Neural cell (in vitro differentiated cells): Measurements from ENCODE around the gene RAG2. TPM values are rescaled to one million over a fixed set of nuclear protein-coding genes. Genes with fewer than 3 reads are reported as not detected.

Source experiments
- H2AFZ ChIP-seq: fragments of 200-600, 300-800 bp; sonication (generic), shearing (Covaris generic); 2 replicates; pipeline ENCODE4 v1.6.0; 2014; ENCODE audit warnings: low read depth, mild to moderate bottlenecking, antibody characterized with exemption, low read length, moderate library complexity
- H3F3A ChIP-seq: fragments of 200-600 bp; shearing (Covaris generic); 2 replicates; pipeline ENCODE4 v1.6.1; 2016; ENCODE audit warnings: mild to moderate bottlenecking, moderate library complexity, mixed read lengths, antibody characterized with exemption, low read length; ENCODE audit not compliant: insufficient read depth, poor library complexity, severe bottlenecking
- H3K27ac ChIP-seq: fragments of 200-600, 300-800 bp; sonication (generic), shearing (Covaris generic); 2 replicates; pipeline ENCODE4 v1.5.1; 2014; ENCODE audit warnings: mild to moderate bottlenecking, low read length, moderate library complexity
- H3K27me3 ChIP-seq: fragments of 300-800, 200-600 bp; sonication (generic), shearing (Covaris generic); 2 replicates; pipeline ENCODE4 v1.6.0; 2014; ENCODE audit warnings: mild to moderate bottlenecking, low read depth, low read length, moderate library complexity; ENCODE audit not compliant: insufficient read depth
- H3K36me3 ChIP-seq: fragments of 300-800, 200-600 bp; sonication (generic), shearing (Covaris generic); 2 replicates; pipeline ENCODE4 v1.5.1; 2014; ENCODE audit warnings: mild to moderate bottlenecking, antibody characterized with exemption, low read length, moderate library complexity; ENCODE audit not compliant: insufficient read depth
- H3K4me2 ChIP-seq: fragments of 300-800, 200-600 bp; sonication (generic), shearing (Covaris generic); 2 replicates; pipeline ENCODE4 v1.6.0; 2014; ENCODE audit warnings: mild to moderate bottlenecking, low read length
- H3K4me3 ChIP-seq: fragments of 300-800, 200-600 bp; sonication (generic), shearing (Covaris generic); 2 replicates; pipeline ENCODE4 v1.5.1; 2014; ENCODE audit warnings: mild to moderate bottlenecking, low read length, moderate library complexity
- H3K79me2 ChIP-seq: fragments of 200-600 bp; shearing (Covaris generic); replicated peaks from 2 replicates; pipeline ENCODE4 v1.6.0; 2014; ENCODE audit warnings: mild to moderate bottlenecking, low read length, moderate library complexity; ENCODE audit not compliant: insufficient read depth
- H3K9ac ChIP-seq: fragments of 300-800, 200-600 bp; sonication (generic), shearing (Covaris generic); 2 replicates; pipeline ENCODE4 v1.6.1; 2016; ENCODE audit warnings: mild to moderate bottlenecking, low read length, mixed read lengths
- H3K9me2 ChIP-seq: fragments of 200-600 bp; shearing (Covaris generic); 2 replicates; pipeline ENCODE4 v1.6.1; 2016; ENCODE audit warnings: mild to moderate bottlenecking, low read length, mixed read lengths; ENCODE audit not compliant: insufficient read depth
- H3K9me3 ChIP-seq: fragments of 200-600, 300-800 bp; sonication (generic), shearing (Covaris generic); 2 replicates; pipeline ENCODE4 v1.6.1; 2016; ENCODE audit warnings: mild to moderate bottlenecking, mixed run types, low read length, moderate library complexity, mixed read lengths
- H4K20me1 ChIP-seq: fragments of 200-600 bp; shearing (Covaris generic); 2 replicates; pipeline ENCODE4 v1.6.1; 2016; ENCODE audit warnings: mild to moderate bottlenecking, mixed run types; ENCODE audit not compliant: insufficient read depth
- CTCF ChIP-seq: fragments of 450-650 bp; IDR thresholded peaks from 2 replicates; pipeline ENCODE4 v1.5.1; 2014; ENCODE audit warnings: antibody characterized with exemption, mild to moderate bottlenecking, moderate library complexity; ENCODE audit not compliant: poor library complexity, severe bottlenecking
- EP300 ChIP-seq: fragments of 450-650 bp; conservative IDR thresholded peaks from 2 replicates; pipeline ENCODE4 v1.6.1; 2014; ENCODE audit warnings: antibody characterized with exemption, mild to moderate bottlenecking, moderate library complexity; ENCODE audit not compliant: poor library complexity, severe bottlenecking
- EZH2 ChIP-seq: fragments of 200-600, 300-800 bp; shearing (Covaris generic), sonication (generic); IDR thresholded peaks from 2 replicates; pipeline ENCODE4 v1.6.1; 2014; ENCODE audit warnings: antibody characterized with exemption, low read length, borderline replicate concordance, mild to moderate bottlenecking; ENCODE audit not compliant: insufficient read depth, poor library complexity, severe bottlenecking
- MXI1 ChIP-seq: fragments of 450-650 bp; conservative IDR thresholded peaks from 2 replicates; pipeline ENCODE4 v1.6.1; 2014; ENCODE audit warnings: antibody characterized with exemption, mild to moderate bottlenecking; ENCODE audit not compliant: poor library complexity, severe bottlenecking
- POLR2AphosphoS5 ChIP-seq: IDR thresholded peaks from 2 replicates; pipeline ENCODE4 v1.6.1; 2012
- RAD21 ChIP-seq: fragments of 450-650 bp; conservative IDR thresholded peaks from 2 replicates; pipeline ENCODE4 v1.6.1; 2014; ENCODE audit warnings: antibody characterized with exemption, mild to moderate bottlenecking, moderate library complexity
- REST ChIP-seq: IDR thresholded peaks from 2 replicates; pipeline ENCODE4 v1.6.1; 2012; ENCODE audit warnings: borderline replicate concordance
- SMC3 ChIP-seq: fragments of 450-650 bp; conservative IDR thresholded peaks from 2 replicates; pipeline ENCODE4 v1.6.1; 2014; ENCODE audit warnings: antibody characterized with exemption, mild to moderate bottlenecking, moderate library complexity; ENCODE audit not compliant: poor library complexity
- TAF1 ChIP-seq: IDR thresholded peaks from 2 replicates; pipeline ENCODE4 v1.6.1; 2012; ENCODE audit warnings: low read depth
- polyA minus RNA-seq: library from RNA; depleted of rRNA, polyadenylated mRNA; stranded (reverse); fragments of >200 nt; gene quantifications from 2 replicates; pipeline ENCODE4 v1.2.3, GENCODE V29; 2014
- polyA plus RNA-seq: library from polyadenylated mRNA; depleted of rRNA; stranded (reverse); fragments of >200 nt; gene quantifications from 2 replicates; pipeline ENCODE4 v1.2.3, GENCODE V29; 2014

The RAG2 gene
- polyA plus RNA-seq = not detected in 2 replicates
- polyA minus RNA-seq = not detected in 2 replicates

- no peak within 1 kb of the TSS for H3K9ac ChIP-seq
- H3K79me2 ChIP-seq = peaks cover 11% of the 10 kb centered on the region
- no peak within 1 kb of the TSS for H3K4me2 ChIP-seq
- H2AFZ ChIP-seq = no peak within 1 kb of the TSS
- no peak within 1 kb of the TSS for H3K27ac ChIP-seq
- TF ChIP-seq REST (no peak), RAD21 (no peak), TAF1 (no peak), CTCF (no peak), MXI1 (no peak), SMC3 (no peak), EP300 (no peak), EZH2 (no peak), POLR2AphosphoS5 (no peak)
- no peaks in the 10 kb centered on the region for H3K9me3 ChIP-seq
- no peaks in the 10 kb centered on the region for H3K36me3 ChIP-seq
- H3K4me3 ChIP-seq = no peak within 1 kb of the TSS
- no peaks in the 10 kb centered on the region for H3F3A ChIP-seq
- H3K27me3 ChIP-seq = no peaks in the 10 kb centered on the region
- H3K9me2 ChIP-seq = no peaks in the 10 kb centered on the region
- H4K20me1 ChIP-seq = no peaks in the 10 kb centered on the region
These were observed at the start of gene RAG2 for GRCh38 chr11:36598051-36598450. RAG2 (minus strand) TSS chr11:36598236; CDS start chr11:36594168, 4,068 bp downstream.

- H2AFZ ChIP-seq = no peak overlapping the region
- no peak overlapping the region for H3K9ac ChIP-seq
- H4K20me1 ChIP-seq = no peaks in the 10 kb centered on the region
- H3K4me3 ChIP-seq = no peak overlapping the region
- no peak overlapping the region for H3K4me2 ChIP-seq
- H3K27me3 ChIP-seq = no peaks in the 10 kb centered on the region
- TF ChIP-seq TAF1 = no peak
- TF ChIP-seq EP300 = no peak
- TF ChIP-seq EZH2 = no peak
- TF ChIP-seq REST = no peak
- TF ChIP-seq RAD21 = no peak
- no peak for TF ChIP-seq CTCF
- no peak for TF ChIP-seq SMC3
- TF ChIP-seq POLR2AphosphoS5 = no peak
- no peak for TF ChIP-seq MXI1
- H3K9me3 ChIP-seq = no peaks in the 10 kb centered on the region
- no peaks in the 10 kb centered on the region for H3K36me3 ChIP-seq
- H3F3A ChIP-seq = no peaks in the 10 kb centered on the region
- no peaks in the 10 kb centered on the region for H3K79me2 ChIP-seq
- no peaks in the 10 kb centered on the region for H3K9me2 ChIP-seq
- H3K27ac ChIP-seq = no peak overlapping the region
These were observed 40.5 kb upstream of the RAG2 start for GRCh38 chr11:36638556-36638955.
